ENCODE measurements around the gene PPP6R2.
A peak's percentile ranks its signal among the peaks of the same experiment; 100 is the strongest.

PPP6R2 gene

GRCh38 chr22:50460938-50461337 is 117.8 kb downstream of the PPP6R2 start:
- Histone ChIP-seq H3K4me3 (ENCODE audit: insufficient read depth, low read depth, low read length, poor library complexity, severe bottlenecking) (no peak overlapping the region), H3K27me3 (replicated peaks; ENCODE audit: control insufficient read depth, insufficient read depth, low read length, poor library complexity, severe bottlenecking) (no peaks in the 10 kb centered on the region), H3K36me3 (ENCODE audit: control insufficient read depth, insufficient read depth, low read length) (peaks cover 97% of the 10 kb centered on the region), H3K4me1 (ENCODE audit: control insufficient read depth, insufficient read depth, low read length, poor library complexity, severe bottlenecking) (no peaks in the 10 kb centered on the region), H3K27ac (ENCODE audit: insufficient read depth, low read length, poor library complexity, severe bottlenecking) (no peak overlapping the region), H3K9me3 (ENCODE audit: control insufficient read depth, low read length) (no peaks in the 10 kb centered on the region)
- DNase-seq, result no peak

GRCh38 chr22:50461536-50461935 is 118.4 kb downstream of the PPP6R2 start:
- Histone ChIP-seq H3K4me1 (ENCODE audit: control insufficient read depth, insufficient read depth, low read length, poor library complexity, severe bottlenecking) (no peaks in the 10 kb centered on the region), H3K27ac (ENCODE audit: insufficient read depth, low read length, poor library complexity, severe bottlenecking) (no peak overlapping the region), H3K36me3 (ENCODE audit: control insufficient read depth, insufficient read depth, low read length) (peaks cover 99% of the 10 kb centered on the region), H3K9me3 (ENCODE audit: control insufficient read depth, low read length) (no peaks in the 10 kb centered on the region), H3K27me3 (replicated peaks; ENCODE audit: control insufficient read depth, insufficient read depth, low read length, poor library complexity, severe bottlenecking) (no peaks in the 10 kb centered on the region), H3K4me3 (ENCODE audit: insufficient read depth, low read depth, low read length, poor library complexity, severe bottlenecking) (no peak overlapping the region)
- no peak for DNase-seq

DNA sequence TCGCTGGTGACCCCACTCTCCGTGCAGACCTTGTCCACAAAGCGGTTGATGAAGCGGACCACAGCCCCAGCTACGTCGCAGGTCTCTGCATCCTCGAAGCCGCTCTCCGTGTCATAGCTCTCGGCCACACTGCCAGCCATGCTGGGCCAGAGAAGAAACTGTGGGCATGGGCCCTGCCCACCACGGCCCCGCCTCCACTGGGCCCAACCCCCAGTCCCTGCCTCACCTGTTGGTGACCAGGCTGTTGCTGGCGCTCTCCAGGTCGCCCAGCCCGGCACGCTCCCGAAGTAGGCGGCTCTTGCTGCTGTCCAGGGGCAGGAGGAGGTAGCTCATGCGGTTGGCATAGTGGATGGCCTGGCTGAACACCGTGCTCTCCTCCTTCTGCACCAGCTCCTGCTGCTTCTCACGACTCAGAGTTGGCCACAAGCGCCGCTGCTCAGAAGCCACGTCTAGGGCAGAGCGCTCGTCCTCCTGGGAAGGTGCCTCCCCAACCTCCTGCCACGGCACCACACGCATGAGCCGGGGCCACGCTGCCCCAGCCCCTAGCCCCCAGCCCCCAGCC is 118.9 kb downstream of the PPP6R2 start:
- Histone ChIP-seq H3K4me3 (ENCODE audit: insufficient read depth, low read depth, low read length, poor library complexity, severe bottlenecking) (no peak overlapping the region), H3K27ac (ENCODE audit: insufficient read depth, low read length, poor library complexity, severe bottlenecking) (no peak overlapping the region), H3K36me3 (ENCODE audit: control insufficient read depth, insufficient read depth, low read length) (peaks cover 99% of the 10 kb centered on the region), H3K27me3 (replicated peaks; ENCODE audit: control insufficient read depth, insufficient read depth, low read length, poor library complexity, severe bottlenecking) (no peaks in the 10 kb centered on the region), H3K9me3 (ENCODE audit: control insufficient read depth, low read length) (no peaks in the 10 kb centered on the region), H3K4me1 (ENCODE audit: control insufficient read depth, insufficient read depth, low read length, poor library complexity, severe bottlenecking) (no peaks in the 10 kb centered on the region)
- DNase-seq, result no peak

- H3K9me3 ChIP-seq (ENCODE audit: control insufficient read depth, low read length), result no peaks in the 10 kb centered on the region
- H3K36me3 ChIP-seq (ENCODE audit: control insufficient read depth, insufficient read depth, low read length), result peaks cover 98% of the 10 kb centered on the region
- H3K27me3 ChIP-seq (replicated peaks; ENCODE audit: control insufficient read depth, insufficient read depth, low read length, poor library complexity, severe bottlenecking), result no peaks in the 10 kb centered on the region
- no peak for DNase-seq
- H3K4me3 ChIP-seq (ENCODE audit: insufficient read depth, low read depth, low read length, poor library complexity, severe bottlenecking), result no peak overlapping the region
- peaks cover 3% of the 10 kb centered on the region for H3K4me1 ChIP-seq (ENCODE audit: control insufficient read depth, insufficient read depth, low read length, poor library complexity, severe bottlenecking)
- no peak overlapping the region for H3K27ac ChIP-seq (ENCODE audit: insufficient read depth, low read length, poor library complexity, severe bottlenecking)
These were observed 120.2 kb downstream of the PPP6R2 start for GRCh38 chr22:50463188-50463900.

- Histone ChIP-seq H3K9me3 (ENCODE audit: control insufficient read depth, low read length) (no peaks in the 10 kb centered on the region), H3K4me1 (ENCODE audit: control insufficient read depth, insufficient read depth, low read length, poor library complexity, severe bottlenecking) (peaks cover 14% of the 10 kb centered on the region), H3K36me3 (ENCODE audit: control insufficient read depth, insufficient read depth, low read length) (peaks cover 88% of the 10 kb centered on the region), H3K27ac (ENCODE audit: insufficient read depth, low read length, poor library complexity, severe bottlenecking) (no peak overlapping the region), H3K27me3 (replicated peaks; ENCODE audit: control insufficient read depth, insufficient read depth, low read length, poor library complexity, severe bottlenecking) (no peaks in the 10 kb centered on the region), H3K4me3 (ENCODE audit: insufficient read depth, low read depth, low read length, poor library complexity, severe bottlenecking) (no peak overlapping the region)
- DNase-seq, result no peak
These were observed 121.3 kb downstream of the PPP6R2 start for GRCh38 chr22:50464451-50464850.

- Histone ChIP-seq H3K4me3 (ENCODE audit: insufficient read depth, low read depth, low read length, poor library complexity, severe bottlenecking) (no peak overlapping the region), H3K36me3 (ENCODE audit: control insufficient read depth, insufficient read depth, low read length) (peaks cover 79% of the 10 kb centered on the region), H3K9me3 (ENCODE audit: control insufficient read depth, low read length) (no peaks in the 10 kb centered on the region), H3K4me1 (ENCODE audit: control insufficient read depth, insufficient read depth, low read length, poor library complexity, severe bottlenecking) (peaks cover 19% of the 10 kb centered on the region), H3K27me3 (replicated peaks; ENCODE audit: control insufficient read depth, insufficient read depth, low read length, poor library complexity, severe bottlenecking) (no peaks in the 10 kb centered on the region), H3K27ac (ENCODE audit: insufficient read depth, low read length, poor library complexity, severe bottlenecking) (no peak overlapping the region)
- DNase-seq, result no peak
These were observed 122.2 kb downstream of the PPP6R2 start for GRCh38 chr22:50465066-50465930.

GRCh38 chr22:50467341-50467740 is 124.2 kb downstream of the PPP6R2 start:
- no peak overlapping the region for H3K27ac ChIP-seq (ENCODE audit: insufficient read depth, low read length, poor library complexity, severe bottlenecking)
- no peak for DNase-seq
- H3K9me3 ChIP-seq (ENCODE audit: control insufficient read depth, low read length), result no peaks in the 10 kb centered on the region
- H3K36me3 ChIP-seq (ENCODE audit: control insufficient read depth, insufficient read depth, low read length), result peaks cover 59% of the 10 kb centered on the region
- peaks cover 40% of the 10 kb centered on the region for H3K4me1 ChIP-seq (ENCODE audit: control insufficient read depth, insufficient read depth, low read length, poor library complexity, severe bottlenecking)
- H3K4me3 ChIP-seq (ENCODE audit: insufficient read depth, low read depth, low read length, poor library complexity, severe bottlenecking), result no peak overlapping the region
- H3K27me3 ChIP-seq (replicated peaks; ENCODE audit: control insufficient read depth, insufficient read depth, low read length, poor library complexity, severe bottlenecking), result no peaks in the 10 kb centered on the region

DNA sequence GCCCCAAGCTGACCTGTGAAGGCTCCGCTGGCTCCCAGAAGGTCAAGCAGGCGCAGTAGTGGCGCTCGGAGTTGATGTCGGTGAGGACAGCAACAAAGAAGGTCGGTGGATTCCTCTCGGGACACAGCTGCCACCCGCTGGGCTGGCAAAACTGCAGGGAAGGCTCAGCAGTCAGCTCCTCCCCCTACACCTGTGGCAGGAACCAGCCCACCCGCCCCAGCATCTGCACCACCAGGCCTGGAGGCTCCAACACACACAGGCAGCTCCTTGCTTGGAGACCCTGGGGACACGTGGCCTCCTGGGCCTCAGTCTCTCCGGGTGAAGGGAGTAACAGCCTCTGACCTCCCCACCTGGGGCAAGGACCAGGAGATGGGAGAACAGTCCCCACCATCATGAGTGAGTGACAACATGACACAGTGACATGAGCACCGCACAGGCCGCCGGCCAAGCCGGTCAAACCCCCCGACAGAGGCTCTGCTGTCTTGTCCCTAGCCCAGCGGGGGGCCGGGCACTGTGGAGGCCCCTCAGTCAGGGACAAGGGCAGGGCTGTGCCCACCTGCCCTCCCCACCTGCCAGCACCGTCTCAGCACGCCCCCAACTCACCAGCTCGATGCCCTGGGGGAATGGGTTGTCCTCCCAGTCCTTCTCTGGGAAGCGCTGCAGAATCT is 124.8 kb downstream of the PPP6R2 start:
- Histone ChIP-seq H3K27ac (ENCODE audit: insufficient read depth, low read length, poor library complexity, severe bottlenecking) (peak overlapping the region; percentile 76), H3K9me3 (ENCODE audit: control insufficient read depth, low read length) (no peaks in the 10 kb centered on the region), H3K4me3 (ENCODE audit: insufficient read depth, low read depth, low read length, poor library complexity, severe bottlenecking) (no peak overlapping the region), H3K36me3 (ENCODE audit: control insufficient read depth, insufficient read depth, low read length) (peaks cover 53% of the 10 kb centered on the region), H3K4me1 (ENCODE audit: control insufficient read depth, insufficient read depth, low read length, poor library complexity, severe bottlenecking) (peaks cover 45% of the 10 kb centered on the region), H3K27me3 (replicated peaks; ENCODE audit: control insufficient read depth, insufficient read depth, low read length, poor library complexity, severe bottlenecking) (no peaks in the 10 kb centered on the region)
- DNase-seq, result no peak

DNA sequence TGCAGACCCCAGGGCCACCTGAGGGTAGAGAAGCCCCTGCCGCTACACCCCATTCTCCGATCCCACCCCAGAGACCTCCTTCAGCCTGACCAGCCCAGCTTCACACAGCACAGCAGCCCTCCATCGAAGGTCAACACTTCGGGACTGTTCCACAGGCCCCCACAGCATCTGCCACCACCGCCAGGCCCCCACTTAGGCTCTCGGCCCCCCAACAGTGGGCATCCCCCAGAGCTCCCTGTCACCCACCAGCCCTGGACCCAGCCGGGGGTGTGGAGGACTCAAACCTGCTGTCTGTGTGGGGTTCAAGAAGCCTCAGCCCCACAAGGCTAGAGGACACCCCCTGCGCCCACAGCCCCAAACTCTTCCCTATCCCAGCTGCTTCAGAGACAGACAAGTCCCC is 125.5 kb downstream of the PPP6R2 start:
- H3K9me3 ChIP-seq (ENCODE audit: control insufficient read depth, low read length), result no peaks in the 10 kb centered on the region
- DNase-seq, result no peak
- H3K4me1 ChIP-seq (ENCODE audit: control insufficient read depth, insufficient read depth, low read length, poor library complexity, severe bottlenecking), result peaks cover 52% of the 10 kb centered on the region
- H3K4me3 ChIP-seq (ENCODE audit: insufficient read depth, low read depth, low read length, poor library complexity, severe bottlenecking), result no peak overlapping the region
- H3K36me3 ChIP-seq (ENCODE audit: control insufficient read depth, insufficient read depth, low read length), result peaks cover 46% of the 10 kb centered on the region
- peak overlapping the region; percentile 76 for H3K27ac ChIP-seq (ENCODE audit: insufficient read depth, low read length, poor library complexity, severe bottlenecking)
- H3K27me3 ChIP-seq (replicated peaks; ENCODE audit: control insufficient read depth, insufficient read depth, low read length, poor library complexity, severe bottlenecking), result no peaks in the 10 kb centered on the region

All from effector memory CD4-positive, alpha-beta T cell (primary cell).